ENCODE measurements around the gene TIPRL.

Gene TIPRL

DNA sequence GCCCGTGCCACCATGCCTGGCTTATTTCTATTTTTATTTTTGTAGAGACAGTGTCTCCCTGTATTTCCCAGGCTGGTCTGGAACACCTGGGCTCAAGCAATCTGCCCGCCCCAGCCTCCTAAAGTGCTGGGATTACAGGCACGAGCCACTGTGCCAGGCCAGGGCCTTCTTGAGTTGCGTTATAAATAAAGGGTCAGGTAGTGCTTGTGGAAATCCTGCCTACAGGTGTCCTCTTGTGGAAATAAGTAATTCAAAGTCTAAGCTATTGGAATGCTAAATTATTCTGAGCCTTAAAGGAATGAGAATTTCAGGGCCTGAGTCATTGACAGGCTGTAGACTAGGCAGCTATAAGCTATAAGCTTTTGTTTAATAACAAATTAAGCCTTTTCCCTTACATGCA lies 38.9 kb downstream of the TIPRL start:
- DNase-seq: no peak

DNA sequence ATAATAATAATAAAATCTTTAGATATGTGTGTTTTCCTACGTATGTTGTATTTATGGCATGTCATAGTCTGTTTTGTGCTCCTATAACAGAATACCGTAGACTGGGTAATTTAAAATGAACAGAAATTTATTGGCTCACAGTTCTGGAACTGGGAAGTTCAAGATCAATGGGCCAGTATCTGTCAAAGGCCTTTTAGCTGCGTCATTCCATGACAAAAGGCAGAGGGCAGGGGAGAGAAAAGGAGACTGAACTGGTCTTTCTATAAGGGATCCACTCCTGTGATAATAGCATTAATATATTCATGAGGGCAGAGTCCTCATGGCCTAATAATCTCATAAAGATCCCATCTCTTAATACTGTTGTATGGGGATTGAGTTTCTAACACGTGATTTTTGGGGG lies 39.9 kb downstream of the TIPRL start:
- DNase-seq: no peak

DNA sequence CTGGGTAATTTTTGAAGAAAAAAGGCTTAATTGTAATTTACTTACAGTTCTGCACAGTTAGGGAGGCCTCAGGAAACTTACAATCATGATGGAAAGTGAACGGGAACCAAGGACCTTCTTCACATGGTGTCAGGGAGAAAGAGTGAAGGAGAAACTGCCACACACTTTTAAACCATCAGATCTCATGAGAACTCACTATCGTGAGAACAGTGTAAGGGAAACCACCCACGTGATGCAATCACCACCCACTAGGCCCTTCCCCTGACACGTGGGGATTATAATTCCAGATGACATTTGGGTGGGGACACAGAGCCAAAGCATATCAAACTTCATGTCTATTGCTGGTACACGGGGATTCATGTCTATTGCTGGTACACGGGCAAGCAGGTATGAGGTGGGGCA lies 41.7 kb downstream of the TIPRL start:
- DNase-seq: no peak

DNA sequence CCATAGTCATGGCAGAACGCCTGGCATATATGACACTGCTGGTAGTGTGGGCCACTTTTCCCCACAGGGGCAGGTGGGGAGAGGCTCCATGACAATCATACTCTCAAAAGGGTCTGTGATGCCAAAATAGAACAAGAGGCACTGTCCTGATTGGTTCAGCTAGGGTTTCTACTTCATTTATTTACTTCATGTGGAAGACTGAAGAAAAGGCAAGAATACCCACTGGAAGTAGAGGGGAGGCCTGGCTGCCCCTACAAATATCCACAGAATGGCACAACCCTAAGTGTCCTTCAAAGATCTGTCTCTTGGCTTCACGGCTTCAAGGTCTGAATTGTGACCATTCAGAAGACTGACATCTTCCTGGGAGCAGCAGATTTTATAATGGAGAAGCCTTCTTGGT lies 42.5 kb downstream of the TIPRL start:
- no peak for DNase-seq

DNA sequence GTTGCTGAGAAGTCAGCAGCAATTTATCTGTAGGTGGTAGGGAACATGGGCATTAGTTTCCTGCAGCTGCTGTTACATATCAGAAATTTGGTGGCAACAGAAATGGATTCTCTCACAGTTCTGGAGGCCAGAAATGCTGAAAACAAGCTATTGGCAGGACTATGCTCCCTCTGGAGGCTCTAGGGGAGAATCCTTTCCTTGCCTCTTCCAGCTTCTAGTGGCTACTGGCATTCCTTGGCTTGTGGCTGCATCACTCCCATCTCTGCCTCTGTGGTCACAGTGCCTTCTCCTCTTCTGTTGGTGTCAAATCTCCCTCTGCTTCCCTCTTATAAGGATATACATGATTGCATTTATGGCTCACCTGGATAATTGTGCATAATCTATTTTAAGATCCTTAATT lies 44.5 kb downstream of the TIPRL start:
- no peak for DNase-seq

DNA sequence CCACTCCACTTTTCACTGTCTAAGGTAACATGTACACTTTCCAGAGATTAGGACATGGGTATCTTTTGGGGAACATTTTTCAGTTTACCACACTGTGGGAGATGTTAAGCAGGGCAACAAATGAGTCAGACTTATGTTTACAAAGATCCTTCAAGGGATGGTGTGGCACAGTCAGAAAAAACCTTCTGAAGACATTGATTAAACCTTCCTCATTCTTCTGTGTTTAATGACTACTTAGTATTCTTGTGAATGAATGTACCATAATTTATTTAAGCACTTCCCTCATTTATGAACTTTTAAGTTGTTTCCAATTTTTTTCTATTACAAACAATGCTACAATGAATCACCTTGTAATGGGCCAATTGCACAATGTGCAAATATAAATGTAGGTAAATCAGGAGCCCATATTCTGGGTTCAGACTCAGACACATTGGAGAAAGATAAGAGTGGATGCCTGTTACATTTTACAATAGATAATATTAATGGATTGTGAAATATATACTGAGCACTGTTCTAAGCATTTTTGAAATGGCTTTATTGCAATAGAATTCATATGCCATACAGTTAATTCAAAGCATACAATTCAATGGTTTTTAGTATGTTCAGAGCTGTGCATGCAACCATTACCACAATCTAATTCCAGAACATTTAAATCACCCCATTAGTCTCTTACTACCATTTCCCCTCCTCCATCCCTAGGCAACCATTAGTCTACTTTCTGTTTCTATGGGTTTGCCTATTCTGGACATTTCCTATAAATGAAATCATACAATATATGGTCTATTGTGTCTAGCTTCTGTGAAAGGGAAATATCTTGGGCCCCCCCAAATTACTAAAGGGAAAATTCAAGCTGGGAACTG lies 45.1 kb downstream of the TIPRL start:
- DNase-seq: no peak

DNA sequence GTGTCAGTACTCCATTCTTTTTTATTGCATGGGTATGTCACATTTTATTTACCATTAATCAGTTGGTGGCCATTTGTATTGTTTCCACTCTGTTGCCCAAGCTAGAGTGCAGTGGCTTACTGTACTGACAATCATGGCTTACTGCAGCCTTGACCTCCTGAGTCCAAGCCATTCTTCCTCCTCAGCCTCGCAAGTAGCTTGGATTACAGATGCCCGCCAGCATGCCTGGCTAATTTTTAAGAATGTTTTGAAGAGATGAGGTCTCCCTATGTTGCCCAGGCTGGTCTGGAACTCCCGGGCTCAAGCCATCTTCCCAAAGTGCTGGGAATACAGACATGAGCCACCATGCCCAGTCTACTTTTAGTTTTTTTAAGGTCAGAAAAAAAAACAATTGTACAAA lies 46.2 kb downstream of the TIPRL start:
- no peak for DNase-seq

DNA sequence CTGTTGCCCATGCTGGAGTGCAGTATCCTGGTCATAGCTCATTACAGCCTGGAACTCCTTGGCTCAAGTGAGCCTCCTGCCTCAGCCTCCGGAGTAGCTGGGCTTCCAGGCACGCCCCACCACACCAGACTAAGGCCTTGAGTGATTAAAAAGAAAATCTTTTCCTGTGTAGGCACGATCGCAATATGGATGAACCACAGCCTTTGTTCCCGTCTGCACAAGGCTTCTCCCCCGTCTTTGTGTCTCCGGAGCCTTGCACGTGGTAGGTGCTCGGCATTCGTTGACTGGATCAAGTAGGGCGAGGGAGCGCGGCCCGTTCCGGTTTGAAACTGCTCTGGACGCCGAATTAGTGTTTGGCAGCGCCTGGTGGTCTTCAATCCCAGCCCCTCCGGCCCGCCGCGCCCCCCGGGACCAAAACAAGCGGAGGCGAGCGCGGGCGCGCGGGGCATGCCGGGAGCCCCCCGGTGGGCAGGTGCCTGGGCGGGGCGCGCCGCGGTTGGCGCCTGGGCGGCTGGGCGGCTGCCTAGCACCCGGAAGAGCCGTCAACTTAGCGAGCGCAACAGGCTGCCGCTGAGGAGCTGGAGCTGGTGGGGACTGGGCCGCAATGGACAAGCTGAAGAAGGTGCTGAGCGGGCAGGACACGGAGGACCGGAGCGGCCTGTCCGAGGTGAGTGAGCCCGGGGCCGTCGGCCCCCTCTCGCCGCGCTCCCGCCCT lies 46.9 kb downstream of the TIPRL start, which contains the start of gene SFT2D2:
SFT2D2 (plus strand) TSS at position 529 of the 715 bp plus-strand sequence; CDS start at position 605, 76 bp downstream.
- peak; percentile 77 for DNase-seq

DNA sequence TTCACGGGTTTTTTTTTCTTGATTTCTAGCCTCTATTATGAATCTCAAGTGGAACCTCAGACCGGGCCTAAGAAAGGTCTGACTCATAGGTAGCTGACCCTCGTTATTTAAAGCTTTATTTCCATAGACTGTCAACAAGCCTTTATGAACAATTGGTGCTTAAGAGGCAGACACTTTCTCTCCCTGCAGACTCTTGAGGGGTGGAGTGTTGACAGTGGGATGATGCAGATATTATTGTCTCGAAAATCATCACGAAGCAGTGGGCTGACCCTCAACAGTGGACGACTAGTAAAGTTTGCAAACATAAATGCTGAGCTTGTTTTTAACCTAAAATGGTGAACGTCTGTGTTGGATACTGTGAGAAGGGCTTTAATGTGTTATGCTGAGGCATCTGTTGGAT lies 48.9 kb downstream of the TIPRL start:
- DNase-seq: no peak

DNA sequence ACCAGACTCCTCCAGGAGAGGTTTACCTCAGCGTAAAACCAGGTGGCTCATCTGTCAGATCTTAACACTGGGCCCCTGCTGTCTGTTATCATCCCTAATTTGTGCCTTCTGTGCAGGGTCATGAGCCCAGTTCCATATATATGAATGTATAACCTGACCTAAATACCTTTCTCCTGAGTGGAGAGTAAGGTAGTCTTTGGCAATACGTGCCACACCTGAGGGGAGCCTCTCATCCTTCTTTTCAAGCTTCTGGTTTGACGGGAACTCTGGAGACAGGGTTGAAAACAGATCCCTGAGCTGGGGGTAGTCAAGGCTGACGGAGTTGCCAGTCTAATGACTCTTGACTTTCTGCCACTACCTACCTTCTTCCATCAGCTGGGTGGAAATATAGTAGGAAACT lies 51.1 kb downstream of the TIPRL start:
- DNase-seq: no peak

DNA sequence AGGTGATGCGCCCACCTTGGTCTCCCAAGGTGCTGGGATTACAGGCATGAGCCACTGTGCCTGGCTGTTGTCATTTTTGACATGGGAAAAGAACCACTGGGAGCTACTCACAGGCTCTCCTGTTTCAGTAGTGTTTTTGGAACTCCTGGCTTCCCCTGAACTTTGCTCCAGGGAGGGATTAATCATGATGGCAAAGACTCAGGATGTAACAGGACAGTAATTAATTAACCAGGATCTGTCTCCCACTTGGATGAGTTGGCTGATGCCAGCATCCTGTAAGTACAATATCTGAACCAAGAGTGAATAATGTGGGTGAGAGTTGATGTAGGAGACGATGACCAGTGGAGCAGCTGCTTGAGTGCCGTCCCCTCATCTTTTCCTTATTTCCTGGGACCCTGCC lies 51.9 kb downstream of the TIPRL start:
- DNase-seq: no peak

DNA sequence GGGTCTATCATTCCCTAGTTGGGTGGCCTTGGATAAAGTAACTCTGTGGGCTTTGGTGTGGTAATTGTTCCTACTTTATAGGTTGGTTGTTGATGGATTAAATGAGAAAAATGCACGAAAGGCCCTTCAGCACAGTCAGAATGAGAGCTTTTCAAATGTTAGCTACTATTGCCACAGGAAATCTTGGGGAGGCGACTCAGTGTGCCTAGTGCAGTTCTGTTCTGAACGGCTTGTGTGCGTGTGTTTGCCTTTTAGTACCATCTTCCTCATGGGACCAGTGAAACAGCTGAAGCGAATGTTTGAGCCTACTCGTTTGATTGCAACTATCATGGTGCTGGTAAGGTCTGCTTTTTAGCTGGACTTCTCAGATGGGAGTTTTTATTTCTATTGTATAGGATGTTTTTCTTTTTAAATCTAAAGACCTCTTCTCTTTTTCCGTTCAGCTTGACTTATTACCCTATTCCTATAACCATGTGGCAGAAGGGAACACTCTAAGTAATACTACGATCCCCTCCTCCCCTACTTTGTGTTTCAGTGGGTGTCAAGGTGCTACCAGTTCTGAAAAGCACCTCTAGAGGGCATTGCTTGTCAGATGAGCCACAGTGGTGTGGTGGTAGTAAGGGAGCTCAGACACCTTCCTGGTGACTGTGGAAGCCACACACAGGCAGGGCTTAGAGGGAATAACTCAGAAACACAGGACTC lies 56.2 kb downstream of the TIPRL start:
- peak; percentile 59 for DNase-seq

DNA sequence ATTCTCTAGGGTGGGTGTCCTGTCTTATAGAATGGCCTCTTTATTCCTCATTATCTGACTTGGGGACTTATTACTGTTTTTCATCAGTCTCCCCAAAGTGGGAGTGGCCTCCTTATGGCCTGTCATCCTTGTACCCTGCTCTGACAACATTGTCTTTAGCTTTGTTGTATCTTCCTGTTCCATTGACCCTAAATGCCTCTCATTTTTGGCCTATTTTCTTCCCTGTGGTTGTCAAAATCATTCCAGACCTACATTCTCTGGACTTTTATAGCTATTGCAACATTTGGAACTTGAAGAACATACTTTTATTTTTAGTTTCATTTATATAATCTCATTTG lies 56.8 kb downstream of the TIPRL start:
- no peak for DNase-seq

DNA sequence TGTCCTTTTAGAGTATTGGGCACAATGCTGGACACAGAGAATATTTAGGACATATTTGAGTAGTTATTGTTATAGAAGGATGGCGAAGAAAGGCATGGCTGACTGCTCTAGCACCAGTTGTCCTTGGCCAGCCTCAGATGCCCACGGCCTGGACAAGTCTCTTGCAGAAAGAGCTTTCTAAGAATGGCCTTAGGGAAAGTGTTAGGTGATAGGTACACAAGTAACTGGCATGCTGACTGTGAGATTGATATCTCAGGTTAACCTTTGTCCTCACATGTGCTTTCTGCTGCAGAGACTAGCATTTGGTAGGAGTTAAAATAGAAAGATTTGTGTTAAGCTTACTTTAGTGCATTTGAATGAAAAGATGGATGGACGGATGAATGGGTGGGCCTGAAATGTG lies 57.2 kb downstream of the TIPRL start:
- no peak for DNase-seq

DNA sequence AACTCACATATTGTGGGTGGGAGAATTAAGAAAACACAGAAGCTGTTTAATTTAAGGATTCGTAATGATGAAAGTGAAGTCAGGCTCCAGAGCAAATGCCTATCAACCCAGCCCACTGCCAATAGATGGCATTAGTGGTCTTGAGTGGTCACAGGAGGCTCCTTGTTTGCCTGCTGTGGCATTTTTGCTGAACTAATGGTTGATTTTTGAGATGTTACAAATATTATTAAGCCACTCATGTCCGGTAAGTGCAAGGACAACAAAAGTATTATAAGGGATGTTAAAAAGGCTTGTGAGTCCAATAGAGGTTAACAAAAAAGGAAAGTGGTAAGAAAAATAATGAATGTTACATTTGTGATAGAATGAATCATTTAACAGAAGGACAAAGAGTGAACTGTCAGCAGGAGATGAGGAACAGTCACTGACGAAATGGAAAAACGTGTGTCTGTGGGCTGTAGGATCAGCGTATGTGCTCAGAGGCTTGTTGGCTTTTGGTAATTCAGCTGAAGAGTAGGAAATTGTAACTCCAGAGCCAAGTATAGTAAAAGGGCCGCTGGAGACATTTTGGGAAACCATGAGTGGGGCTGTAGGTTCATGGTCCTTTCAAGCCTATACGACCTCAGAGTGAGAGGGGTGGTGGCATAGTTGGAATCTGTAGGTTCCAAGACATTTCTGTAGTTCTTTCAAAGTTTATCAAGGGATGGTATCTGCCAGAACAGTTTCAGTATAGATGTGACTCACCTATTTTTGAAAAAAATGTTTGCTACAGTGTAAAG lies 58.3 kb downstream of the TIPRL start:
- DNase-seq: peak; percentile 48

DNA sequence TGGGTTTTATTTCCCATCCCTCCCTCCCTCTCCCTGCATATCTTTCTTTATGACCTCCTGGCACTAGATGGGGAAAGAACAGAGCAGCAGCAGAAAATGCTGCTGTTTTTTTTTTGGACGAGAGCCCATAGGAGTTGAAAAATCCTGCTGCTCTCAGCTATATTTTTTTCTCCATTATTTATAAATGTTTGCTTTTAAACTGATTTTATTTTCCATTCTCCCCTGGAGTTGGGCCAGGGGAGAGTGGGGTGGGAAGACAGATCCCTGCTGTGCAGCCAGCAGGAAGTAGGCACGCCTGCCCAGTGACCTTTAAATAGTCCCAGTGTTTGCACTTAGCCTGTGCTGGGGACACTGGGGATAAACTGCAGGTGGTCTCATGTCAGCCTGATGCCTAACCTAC lies 64.4 kb downstream of the TIPRL start:
- DNase-seq: no peak

DNA sequence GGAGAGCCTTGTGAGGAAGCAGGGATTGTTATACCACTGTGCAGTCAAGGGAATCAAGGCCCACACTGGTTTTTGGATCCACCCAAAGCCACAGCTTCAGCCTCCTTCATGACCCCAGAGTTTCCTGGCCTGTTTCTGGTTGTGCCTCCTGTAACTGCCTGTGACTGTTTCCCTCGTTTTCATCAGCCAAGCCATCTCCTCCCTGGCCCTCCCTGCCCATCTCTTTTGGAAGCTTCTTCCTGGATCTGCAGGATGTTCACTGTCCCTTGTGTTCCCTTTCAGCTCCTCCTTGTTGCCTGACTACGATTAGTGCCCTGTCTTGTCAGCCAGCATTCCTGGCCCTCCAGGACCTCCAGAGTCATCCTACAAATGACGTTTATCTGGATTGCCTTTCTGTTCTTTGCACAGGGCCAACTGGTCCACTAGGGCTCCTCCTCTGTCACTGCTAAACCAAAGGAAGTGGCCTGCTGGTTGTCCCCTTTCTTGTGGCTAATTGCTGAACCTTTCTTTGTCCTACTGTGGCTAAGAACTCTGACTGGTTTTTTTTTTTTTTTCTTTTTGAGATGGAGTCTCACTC lies 65.0 kb downstream of the TIPRL start:
- no peak for DNase-seq

DNA sequence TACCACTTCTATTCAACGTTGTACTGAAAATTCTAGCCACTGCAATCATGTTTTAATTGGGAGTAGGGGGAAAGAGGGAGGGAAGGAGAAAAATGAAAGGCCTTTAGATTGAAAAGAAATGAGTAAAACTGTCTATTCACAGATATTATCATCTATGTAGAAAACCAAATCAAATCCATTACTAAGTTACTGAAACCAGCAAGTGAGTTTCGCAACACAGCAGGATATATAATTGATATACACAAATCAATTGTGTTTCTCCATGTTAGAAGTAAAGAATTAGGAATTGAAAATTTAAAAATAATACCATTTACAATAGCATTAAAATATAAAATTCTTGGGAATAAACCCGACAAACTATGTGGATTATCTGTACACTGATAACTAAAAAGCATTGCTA lies 66.3 kb downstream of the TIPRL start:
- DNase-seq: no peak

DNA sequence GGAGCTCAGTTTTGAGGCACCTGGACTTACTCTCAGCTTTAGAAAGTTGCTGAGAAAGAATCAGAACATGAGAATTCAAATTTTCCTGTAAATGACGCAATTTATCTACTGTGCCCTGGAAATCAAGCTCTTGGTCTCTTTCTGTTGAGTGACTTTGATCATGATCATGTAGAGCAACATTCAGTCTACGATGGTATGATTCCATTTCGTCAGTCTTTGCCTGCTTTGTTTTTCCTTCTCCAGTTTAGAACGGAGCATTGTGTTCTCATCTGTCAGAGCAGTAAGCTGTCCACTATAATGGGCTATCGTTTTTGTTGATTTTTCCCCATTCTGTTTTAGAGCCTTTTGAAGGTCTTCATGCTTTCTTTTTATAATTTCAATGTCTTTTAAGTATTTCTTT lies 67.7 kb downstream of the TIPRL start:
- no peak for DNase-seq

Data from stimulated activated CD4-positive, alpha-beta T cell treated with anti-CD3 and anti-CD28 coated beads, Interleukin-1b, Interleukin-23, amount 100 ng/mL, for 48 hours (primary cell).